DMS79 (cell line): ENCODE measurements around the gene TEX38.
"Not testable (repeated sequence)": the region's sequence is repeated elsewhere in the genome, so short reads cannot be mapped to it uniquely, and the experiment has no call there.

ENCODE experiments used
- DNase-seq: peaks from one replicate; lab custom pipeline; 2025; lab: John Stamatoyannopoulos, UW

TEX38 gene

DNA sequence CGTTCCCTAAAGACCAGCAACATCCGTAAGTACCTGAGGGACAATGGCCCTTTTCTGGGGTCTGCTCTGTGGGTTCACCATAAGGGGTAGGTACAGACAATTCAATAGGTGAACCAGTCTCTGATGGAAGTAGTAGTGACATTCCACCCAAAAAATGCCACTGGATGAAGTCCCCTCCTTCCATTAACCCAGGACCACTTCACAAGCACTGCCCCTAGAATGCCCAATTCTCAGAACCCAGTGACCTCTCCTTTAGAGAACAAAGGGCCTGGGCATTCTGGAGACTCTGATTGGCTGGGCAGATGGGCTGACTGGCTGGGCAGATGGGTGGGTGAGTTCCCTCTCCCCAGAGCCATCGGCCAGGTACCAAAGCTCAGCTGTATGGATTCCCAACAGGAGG lies at the start of gene TEX38:
TSS of gene TEX38 (plus strand) at position 301 of the 400 bp plus-strand sequence. CDS start at position 382, 81 bp downstream.
- DNase-seq = no peak

DNA sequence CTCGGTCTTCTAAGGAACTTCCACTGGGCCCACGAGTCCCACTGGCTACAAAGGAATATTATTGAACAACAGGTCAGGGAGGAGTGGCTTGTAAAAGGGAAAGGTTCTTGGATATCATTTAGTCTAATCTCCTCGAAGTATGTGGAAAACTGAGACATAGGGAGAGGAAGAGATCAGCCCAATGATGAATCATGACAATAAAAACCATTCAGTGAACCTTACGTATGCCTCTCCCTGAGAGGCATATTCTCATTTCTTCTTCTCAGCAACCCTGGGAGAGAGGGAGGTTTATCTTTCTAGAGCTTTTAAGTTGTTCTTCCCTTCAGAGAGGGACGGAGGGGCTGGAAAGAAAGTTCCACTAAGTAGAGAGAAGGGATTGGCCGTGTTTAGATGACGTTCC lies 49.7 kb upstream of the TEX38 start:
- no peak for DNase-seq

DNA sequence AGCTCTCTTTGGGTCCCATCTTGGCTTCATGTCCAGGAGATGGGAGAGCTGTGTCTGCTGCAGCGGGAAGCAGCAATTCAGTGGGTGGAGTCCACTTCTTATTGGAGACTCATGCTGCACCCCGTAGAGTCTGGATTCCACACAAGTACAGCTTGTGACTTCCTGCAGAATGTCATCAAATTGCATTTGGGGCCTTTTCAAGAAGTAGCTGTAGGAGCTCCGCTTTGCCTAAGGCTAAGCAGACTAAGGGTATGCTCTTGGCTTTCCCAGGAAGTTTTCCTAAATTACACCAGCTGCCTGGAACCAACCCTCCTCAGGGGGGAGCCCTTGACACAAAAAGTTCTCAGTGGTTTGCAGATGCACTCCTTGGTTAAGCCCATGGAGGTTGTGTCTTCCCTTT lies 49.3 kb upstream of the TEX38 start:
- DNase-seq = no peak

DNA sequence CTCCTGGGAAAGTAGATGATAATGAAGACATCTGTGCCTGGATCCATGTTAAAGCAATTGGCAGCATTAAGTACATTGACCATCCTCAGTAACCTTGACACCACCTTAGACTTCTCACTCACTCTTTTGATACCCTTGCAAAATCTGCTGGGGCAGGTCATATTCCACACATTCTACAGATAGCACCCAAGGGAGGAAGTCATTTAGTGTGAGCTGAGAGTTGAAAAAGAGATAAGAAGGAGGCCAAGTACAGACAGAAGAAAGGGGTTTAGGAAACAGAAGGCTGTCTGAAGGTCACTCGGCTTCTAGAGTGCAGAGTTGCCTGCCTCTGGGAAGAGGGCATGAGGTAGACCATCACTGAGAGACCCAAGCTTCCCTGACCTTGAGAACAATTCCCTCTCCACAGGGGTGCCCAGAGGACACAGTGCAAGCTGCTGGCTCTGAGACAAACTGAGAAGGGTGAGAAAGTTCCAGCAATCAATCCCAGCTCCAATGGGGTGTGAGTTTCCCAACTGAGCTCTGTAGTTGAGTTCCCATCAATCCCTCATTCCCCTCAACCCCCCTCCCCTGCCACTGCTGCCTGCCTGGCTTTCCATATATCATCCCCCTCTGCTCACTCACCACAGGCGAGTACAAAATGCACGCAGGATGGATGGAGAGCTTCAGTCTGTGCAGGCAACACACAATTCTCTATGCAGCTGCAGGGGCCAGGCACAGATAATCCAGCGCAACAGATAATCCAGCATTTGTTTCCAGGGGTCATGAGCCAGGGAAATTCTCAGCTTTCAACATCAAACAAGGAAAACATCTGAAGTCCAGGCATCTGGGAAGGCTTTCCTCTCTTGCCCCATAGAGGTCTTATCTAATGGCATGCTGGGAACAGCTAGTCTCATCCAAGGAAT lies 47.7 kb upstream of the TEX38 start:
- no peak for DNase-seq

DNA sequence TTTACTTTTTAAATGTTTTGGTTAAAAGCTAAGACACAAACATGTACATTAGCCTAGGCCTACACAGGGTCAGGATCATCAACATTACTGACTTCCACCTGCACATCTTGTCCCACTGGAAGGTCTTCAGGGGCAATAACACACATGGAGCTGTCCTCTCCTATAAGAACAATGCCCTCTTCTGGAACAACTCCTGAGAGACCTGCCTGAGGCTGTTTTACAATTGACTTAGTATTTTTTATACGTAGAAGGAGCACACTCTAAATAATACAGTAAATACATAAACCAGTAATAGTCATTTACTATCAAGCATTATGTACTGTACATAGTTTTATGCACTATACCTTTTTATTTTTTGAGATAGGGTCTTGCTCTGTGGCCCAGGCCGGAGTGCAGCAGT lies 40.9 kb upstream of the TEX38 start:
- no peak for DNase-seq

DNA sequence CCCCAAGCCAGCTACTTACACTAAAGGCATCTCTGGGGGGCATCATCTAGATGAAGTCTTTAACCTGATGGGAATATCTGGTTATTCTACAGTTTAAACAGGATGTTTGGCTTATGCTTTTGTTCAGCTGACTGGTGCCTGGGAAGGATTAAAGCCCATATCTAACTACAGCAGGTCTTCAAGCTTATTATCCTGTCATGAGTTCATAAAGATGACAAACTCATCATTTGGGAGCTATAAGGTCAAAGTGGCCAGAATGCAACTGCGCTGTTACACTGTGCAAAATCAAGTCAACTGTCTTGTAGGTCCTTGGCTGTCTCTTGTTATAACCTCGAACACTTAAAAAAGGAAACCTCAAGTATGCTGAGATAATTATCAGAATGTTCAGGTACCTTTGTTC lies 36.4 kb upstream of the TEX38 start:
- no peak for DNase-seq

DNA sequence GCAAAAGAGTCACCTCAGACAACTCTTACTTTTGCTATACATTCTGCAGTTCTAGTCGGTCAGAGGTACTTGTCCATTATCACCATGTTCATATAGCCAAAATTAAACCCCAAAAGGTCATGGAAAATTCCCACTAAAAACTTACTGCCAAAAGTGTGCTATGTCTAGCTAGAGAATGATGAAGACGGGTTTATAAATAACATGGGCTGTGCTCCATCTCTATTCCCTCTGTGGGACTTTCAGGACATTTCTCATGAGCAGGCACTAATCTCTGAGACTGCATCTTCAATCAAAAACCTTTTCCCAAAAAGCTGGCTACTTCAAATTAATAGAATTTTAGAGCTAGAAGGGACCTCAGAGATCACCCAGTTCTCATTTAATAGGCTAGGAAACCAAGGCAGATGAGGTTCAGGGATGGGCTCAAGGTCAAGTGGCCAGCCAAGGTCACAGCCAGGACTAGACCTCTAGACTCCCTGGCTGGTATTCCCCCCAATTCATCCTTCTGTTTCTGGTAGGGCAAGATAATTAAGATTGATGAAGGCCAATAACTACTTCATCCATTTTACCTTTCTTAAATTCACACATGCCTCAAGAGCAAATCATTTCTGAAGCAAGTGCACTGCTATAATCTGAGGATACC lies 34.1 kb upstream of the TEX38 start:
- no peak for DNase-seq

DNA sequence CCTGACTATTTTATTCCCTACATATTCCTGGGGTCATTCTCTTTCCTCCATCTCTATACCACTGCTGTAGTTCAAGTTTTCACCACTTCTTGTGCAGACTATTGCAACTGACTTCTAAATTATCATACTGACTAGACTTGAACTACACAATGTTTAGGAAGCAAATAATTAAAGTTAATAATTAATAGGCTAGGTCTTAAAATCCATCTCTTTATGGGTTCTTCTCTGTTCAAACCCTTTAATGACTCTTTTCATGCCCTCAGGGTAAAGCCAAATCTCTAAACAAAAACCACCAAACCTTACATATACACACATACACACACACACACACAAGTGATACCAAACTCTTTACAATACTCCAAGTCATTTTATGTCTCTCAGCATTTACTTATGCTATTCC lies 32.7 kb upstream of the TEX38 start:
- no peak for DNase-seq

DNA sequence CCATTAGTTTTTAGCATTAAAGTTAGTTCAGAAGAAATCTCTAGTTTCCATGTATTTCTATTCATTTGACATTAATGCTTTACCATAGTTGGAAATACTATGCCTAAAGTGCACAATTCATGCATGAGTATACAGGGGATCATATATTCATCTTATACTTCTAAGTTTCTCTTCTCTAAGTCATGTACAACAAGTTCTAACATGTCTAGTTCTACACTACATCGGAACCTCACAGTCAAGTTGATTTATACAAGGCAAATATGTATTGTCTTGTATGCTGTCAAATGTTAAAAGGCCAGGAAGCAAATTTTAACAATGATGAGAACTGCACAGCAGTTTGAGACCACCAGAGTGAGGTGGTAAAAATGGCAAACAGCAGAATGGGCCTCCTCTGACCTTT lies 32.1 kb upstream of the TEX38 start:
- no peak for DNase-seq

DNA sequence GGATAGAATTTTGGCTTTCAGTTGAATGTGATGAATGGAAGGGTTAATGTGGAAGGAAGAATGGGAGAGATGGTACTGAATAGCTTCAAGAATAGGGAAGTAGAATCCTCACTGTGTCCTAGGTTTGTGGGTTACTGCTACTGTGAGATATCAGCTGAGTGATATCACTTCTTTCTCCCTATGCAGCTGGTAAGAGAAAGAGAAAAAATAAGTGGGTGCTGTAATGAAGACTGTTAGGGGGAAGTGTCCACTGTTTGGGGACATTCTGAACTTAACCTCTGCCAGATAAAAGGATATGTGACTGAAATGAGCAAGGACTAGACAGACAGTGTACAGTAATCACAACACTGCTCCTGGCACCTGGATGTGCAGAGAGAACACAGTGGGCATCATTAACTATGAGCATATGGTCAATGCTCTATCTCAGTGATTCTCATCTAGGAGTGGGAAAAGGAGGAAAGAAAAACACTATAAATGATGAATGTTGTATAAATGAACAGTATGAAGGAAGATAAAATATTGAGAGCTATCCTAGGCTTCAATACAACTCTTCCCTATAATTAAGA lies 29.5 kb upstream of the TEX38 start:
- DNase-seq = no peak

DNA sequence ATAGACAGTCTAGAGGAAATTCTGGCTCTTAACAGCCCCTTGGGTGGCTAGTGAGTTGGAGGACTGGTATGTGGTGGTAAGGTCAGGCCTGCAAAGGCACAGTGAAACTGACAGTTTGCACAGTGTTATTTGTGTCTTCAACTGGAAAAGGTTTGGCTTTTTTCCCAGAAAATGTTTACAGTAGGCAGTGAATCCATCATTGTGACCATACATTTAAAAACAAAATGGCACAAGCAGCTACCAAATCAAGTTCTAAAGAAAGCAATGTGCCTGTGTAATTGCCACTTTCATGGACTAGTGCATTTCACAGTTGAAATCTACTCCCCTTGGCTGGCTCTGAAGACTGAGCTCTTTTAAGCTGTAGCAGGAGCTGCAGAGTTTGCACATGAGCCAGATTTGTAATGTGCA lies 28.3 kb upstream of the TEX38 start:
- peak; percentile 94 for DNase-seq

DNA sequence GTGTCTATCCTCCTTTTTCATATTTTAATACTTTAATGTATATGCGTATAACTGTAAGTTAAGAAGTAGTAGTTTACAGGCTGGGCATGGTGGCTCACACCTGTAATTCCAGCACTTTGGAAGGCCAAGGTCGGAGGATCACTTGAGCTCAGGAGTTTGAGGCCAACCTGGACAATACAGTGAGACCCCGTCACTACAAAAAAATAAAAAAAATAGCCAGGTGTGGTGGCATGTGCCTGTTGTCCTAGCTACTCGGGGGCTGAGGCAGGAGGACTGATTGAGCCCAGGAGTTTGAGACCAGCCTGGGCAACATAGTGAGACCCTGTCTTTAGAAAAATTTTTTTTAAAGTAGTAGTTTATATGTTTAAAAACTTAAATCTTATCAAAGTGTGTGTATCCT lies 25.8 kb upstream of the TEX38 start:
- DNase-seq = no peak

DNA sequence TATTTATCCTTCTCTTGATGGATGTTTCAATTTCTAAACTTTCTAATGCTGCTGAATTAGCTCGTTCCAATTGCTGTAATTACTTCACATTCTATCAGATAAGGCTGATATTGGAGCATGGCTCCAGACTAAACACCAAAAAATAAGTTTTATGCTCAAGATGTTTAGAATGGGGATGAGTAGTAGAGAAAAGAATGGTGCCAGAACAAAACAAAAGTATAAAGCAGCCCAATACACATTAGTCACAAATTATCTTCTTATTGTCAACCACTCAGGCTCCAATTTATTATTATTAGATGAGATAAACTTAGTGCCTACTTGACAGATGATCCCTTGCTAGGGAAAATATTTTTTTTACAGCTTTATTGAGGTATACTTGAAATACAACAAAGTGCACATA lies 25.3 kb upstream of the TEX38 start:
- no peak for DNase-seq

DNA sequence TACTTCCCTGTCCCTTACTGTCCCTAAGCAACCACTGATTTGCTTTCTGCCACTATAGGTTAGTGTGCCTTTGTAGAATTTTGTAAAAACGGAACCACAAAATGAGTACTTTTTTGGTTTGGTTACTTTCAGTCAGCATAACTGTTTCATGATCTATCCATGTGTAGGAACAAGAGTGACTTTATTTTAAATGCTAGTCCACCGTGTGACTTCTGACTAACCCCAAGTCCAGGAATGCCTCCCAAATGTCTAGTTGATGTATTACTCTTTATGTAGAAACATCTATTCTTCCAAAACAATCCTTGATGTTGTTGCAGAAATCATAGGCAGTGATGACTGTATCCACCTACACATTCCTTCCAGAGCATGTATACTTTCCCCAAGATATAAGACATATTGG lies 24.8 kb upstream of the TEX38 start:
- DNase-seq = no peak

DNA sequence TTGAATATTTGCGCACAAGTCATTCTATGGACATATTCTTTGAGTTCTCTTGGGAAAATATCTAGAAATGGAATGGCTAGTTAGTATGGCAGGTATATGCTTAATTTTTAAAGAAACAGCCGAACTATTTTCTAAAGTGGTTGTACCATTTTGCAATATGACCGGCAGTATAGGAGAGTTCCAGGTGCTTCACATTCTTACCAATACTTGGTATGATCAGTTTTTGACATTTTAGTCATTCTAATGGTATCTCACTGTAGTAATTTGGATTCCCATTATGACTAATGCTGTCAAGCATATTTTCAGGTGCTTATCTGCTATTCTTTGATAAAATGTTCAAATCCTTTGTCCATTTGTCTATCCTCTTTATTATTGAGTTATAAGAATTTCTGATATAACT lies 24.0 kb upstream of the TEX38 start:
- DNase-seq = no peak

DNA sequence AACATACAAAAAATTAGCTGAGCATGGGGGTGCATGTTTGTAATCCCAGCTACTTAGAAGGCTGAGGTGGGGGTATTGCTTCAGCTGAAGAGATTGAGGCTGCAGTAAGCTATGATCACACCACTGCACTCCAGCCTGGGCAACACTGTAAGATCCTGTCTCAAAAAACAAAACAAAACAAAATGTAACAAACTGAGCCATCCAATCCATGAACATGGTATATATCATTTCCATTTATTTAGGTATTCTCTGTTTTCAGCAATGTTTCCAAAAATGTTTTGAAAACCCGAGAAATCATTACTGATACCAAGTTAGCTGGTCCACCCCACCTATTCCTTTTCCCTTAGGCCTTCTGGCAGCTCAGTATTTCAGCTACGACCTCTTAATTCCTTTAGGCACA lies 21.9 kb upstream of the TEX38 start:
- DNase-seq = no peak

DNA sequence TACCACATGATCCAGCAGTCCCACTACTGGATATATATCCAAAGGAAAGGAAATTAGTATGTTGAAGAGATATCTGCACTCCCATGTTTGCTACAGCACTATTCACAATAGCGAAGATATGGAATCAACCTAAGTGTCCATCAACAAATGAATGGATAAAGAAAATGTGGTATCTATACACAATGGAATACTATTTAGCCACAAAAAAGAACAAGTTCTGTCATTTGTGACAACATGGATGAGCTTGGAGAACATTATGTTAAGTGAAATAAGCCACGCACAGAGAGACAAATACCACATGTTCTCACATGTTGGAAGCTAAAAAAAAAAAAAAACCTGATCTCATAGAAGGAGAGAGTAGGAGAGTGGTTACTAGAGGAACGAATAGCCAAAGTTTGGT lies 21.2 kb upstream of the TEX38 start:
- no peak for DNase-seq

DNA sequence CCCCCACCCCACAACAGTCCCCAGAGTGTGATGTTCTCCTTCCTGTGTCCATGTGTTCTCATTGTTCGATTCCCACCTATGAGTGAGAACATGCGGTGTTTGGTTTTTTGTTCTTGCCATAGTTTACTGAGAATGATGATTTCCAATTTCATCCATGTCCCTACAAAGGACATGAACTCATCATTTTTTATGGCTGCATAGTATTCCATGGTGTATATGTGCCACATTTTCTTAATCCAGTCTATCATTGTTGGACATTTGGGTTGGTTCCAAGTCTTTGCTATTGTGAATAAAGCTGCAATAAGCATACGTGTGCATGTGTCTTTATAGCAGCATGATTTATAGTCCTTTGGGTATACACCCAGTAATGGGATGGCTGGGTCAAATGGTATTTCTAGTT lies 20.5 kb upstream of the TEX38 start:
- not testable (repeated sequence) for DNase-seq

DNA sequence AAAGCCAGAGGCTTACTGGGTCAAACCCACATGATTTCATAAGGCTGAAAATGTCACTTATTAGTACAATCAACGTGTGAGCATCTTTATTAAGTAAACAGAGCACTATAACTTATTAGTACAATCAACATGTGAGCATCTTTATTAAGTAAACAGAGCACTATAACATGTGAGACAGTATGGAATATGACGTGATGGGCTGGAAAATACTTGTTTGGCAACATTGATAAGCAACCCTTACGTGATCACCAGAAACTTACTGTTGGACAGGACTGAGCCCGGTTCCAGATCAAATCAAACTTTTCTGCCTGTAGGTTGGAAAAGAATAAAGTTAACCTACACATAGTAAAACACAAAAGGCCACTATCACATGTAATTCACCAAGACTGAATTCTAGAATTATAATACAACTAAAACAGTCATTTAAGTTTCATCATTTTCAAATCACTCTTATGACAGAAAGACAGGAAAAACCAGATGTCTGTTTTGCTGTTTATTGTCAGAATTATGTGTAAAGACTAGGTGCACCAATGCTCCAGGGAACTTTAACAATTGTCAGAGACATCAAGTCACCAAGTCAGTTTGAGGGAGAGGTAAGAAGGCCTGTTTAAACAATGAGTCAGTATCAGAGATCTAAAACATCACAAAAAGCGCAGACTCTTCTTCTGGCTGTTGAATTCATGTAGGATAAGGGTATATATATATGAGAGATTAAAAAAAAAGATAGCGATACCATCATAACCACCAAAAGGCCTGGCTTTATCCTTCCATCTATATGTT lies 19.1 kb upstream of the TEX38 start:
- no peak for DNase-seq

DNA sequence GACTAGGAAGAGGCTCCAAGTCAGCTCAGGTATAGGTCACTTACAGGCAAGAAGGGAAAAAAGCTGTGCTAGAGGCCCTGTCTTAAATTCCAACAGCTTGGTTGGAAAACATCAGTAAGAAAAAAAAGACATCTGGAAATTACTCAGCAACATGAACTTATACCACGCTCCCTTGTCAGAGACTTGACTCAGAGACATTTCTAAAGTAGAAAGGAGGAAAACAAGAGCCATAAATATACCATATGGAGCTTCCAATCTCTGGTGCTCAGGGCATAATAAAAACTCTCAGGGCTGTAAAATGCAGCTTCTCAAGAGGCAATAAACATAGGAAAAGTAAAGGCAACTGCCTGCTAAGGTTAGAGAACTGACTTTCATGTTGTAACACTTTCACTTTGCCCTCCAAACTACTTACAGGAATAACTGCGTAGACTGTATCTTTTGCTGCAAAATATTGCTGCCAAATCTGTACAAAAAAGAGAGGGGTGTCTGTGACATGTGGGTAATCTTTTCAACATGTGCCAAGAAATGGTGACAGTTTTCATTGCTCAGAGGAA lies 18.2 kb upstream of the TEX38 start:
- no peak for DNase-seq

DNA sequence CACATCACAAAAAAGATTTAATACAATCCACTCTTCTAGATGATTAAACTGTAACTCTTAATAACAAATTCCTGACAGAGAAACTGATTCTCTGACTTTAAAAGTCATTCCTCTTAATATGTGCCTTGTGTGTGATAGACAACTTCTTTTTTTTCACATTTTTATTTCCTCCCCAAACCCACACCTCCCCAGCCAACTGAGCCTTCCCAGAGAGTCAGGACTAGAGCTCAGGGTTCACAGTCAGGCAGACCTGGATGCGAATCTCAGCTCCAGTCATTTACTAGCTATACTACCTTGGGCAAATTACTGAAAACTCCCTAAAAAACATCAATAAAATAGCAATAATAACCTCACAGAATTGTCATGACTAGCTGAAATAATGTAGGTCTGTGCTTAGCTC lies 17.6 kb upstream of the TEX38 start:
- DNase-seq = no peak

DNA sequence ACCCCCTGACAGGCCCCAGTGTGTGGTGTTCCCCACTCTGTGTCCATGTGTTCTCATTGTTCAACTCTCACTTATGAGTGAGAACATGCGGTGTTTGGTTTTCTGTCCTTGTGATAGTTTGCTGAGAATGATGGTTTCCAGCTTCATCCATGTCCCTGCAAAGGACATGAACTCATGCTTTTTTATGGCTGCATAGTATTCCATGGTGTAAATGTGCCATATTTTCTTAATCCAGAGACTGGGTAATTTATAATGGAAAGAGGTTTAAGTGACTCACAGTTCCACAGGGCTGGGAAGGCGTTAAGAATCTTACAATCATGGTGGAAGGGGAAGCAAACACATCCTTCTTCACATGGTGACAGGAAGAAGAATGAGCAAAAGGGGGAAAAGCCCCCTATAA lies 17.0 kb upstream of the TEX38 start:
- DNase-seq = not testable (repeated sequence)
